NCI-H2081 (cell line): Measurements from ENCODE around the gene HS1BP3.
A peak's percentile ranks its signal among the peaks of the same experiment; 100 is the strongest.

ENCODE experiments used
- DNase-seq, 2 experiments: peaks; one replicate each; lab custom pipeline; 2025; lab: John Stamatoyannopoulos, UW

Gene HS1BP3

DNA sequence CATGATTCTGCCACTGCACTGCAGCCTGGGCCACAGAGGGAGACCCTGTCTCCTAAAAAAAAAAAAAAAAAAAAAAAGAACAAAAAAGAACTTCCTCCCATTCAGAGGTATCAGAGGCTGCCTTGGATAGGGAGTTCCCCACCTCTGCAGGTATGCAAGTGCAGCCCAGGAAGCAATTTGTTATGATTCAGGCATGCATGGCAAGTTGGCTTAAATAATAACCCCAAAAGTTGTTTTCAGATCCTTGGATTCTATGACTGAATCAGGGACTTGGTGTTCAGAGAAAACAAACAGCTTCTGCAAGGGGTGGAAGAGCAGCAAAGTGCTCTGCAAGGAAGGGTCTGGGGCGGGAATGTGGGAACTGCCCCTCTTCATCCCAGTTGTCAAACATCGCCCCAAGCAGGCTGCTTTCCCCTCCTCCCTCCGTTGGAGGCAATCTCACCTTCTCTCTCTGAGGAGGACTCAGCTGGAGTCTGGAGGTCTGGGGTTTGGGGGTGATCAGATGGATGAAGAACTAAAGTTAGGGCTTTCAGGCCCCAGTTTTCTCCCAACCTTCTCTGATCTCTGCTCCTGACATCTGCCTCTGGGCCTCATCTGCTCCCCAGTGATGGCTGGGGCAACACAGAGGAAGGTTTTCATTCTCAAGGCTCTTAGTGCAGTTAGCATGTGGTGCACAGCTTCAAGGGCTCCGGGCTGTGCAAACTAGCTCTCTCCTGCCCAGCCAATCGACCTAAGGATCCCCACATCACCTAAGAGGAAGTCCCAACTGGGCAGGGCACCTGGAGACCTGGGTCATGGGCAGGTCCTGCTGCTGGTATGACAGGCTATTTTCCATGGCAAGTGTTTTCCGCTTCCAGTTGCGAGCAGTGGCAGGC, 12.5 kb upstream of the HS1BP3 start:
- DNase-seq, result no peak

DNA sequence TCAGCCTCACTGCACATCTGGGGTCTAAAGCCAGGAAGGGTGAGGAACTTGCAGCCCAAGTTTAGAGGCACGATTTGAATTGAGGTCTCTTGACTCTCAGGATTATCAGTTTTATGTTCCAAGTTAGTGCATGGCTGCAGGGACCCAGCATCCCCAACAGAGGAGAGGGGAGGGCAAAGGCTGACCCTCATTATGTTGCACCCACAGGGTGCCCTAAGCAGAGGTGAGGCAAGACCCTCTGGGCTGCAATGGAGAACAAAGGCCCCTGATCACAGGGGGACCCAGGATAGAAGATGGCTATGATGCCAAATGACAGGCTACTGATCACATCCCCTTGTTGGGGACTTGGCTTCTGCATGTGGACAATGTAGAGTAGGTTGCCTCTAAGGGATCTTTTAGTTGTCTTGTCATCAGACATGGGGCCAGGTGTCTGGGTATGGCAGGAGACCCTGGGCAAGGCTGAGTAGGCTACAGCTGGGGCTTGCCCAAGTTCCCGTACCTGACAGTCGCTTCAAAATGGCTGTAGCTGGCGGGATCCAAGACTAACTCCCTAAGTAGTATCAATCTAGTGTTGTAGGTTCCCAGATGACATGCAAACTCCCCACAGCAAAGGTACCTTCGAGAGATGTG, 11.5 kb upstream of the HS1BP3 start:
- DNase-seq, result no peak

- peak; percentile 60 to 68 for DNase-seq
Measured at GRCh38 chr2:20661421-20662307, 10.8 kb upstream of the HS1BP3 start.

GRCh38 chr2:20660506-20661420, 9.9 kb upstream of the HS1BP3 start:
- DNase-seq, result no peak

GRCh38 chr2:20657522-20658235, 6.8 kb upstream of the HS1BP3 start:
- no peak for DNase-seq

DNA sequence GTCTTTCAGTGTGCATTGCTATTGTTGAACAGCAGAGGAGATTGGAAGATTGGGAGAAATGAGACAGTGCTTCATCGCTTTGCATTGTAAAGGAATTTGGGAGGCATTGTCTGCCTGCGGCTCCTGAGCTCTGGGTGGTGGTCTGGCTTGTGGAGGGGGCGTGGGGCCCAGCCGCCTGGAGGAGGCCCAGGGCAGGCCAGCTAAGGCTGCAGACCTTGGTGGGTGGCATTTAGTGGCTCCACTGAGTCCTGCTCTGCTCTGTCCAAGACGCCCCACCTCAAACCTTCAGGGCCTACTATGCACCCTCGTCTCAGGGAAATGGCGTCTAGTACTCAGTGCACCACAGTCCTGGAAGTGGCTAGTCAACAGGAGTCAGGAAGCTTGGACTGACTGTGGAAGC, 5.7 kb upstream of the HS1BP3 start:
- no peak for DNase-seq

- DNase-seq, result no peak
Measured at GRCh38 chr2:20654535-20654813, 3.6 kb upstream of the HS1BP3 start.

- DNase-seq, result no peak
Measured at GRCh38 chr2:20653695-20654534, 3.0 kb upstream of the HS1BP3 start.

DNA sequence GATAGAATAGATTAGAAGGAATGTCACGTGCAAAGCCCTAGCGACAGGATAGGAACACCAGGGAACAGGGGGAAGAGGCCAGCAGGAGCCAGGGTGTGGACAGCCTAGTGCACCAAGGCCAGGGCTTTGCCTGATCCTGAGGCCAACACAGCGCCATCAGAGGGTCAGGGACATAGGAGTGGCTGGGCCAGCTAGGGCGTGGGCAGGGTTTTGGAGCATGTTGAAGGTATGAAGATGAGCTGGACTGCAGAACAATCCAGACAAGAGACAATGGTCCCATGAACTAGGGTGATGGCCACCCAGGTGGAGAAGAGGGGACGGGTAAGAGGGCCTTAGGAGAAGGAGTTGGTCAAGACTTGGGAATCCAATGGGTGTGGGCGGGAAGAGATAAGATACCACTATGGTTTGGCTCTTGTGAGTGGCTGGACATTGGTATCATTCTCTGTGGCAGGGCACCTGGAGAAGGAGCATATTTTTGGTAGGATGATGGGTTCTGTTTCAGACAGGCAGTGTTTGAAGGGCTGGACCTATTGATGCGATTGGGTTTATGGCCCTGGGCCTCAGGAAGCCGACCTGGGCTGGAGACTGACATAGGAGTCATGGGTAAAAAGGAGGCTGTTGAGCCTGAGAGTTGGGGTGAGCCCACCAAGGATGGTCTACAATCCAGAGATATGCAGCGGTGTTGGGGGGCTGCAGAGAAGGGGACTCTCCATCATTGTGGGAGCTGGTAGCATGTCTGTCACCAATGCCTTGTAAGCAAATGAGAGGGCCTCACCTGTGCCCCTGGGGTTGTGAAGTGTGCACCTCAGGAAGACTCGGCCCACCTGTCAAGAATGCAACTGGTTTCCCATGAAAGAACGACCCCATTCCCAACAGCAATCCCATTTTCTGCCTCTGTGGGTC, 2.0 kb upstream of the HS1BP3 start:
- DNase-seq, result no peak

DNA sequence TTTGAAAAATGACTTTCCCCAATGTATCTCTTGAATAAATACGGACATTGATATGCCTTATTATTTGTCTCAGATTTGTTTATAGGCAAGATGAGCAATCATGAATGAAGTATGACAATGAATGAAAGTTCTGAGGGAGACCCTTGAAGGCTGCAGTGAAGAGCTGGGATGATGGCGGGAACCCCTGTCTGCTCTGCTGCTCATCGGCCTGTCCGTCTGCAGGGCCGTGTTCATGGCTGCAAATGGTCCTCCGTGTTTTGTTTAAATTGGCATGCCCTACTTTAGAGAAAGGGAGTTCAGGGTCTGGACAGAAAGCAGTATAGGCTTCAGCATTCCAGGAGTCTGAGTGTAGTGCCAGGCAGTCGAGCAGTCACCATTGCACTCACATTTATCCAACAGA, 1.2 kb upstream of the HS1BP3 start:
- DNase-seq, result no peak

GRCh38 chr2:20651731-20652099, 817 bp upstream of the HS1BP3 start:
- DNase-seq, result no peak

DNA sequence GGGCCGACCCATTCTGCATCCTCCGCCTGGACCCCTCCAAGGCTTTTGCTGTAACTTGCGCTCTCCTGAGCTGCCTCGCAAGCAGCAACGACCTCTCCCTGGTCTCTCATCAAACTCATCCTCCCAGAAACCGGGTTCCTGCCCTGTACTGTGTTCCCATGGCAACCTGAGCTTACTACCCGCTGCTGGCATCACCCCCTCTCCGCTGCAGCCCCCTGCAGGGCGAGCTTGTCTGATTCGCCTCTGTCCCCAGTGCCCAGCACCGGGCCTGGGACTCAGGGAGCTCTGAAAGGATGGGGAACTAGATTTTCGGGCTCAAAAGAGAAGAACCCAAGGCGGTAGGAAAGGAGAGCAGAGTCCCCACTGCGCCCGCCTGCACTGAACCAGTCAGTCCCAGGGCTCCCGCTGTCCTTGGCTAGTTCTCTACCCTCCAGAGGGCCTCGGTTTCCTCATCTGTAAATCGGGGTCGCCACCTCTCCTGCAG, 463 bp downstream of the HS1BP3 start:
- DNase-seq, result peak; percentile 49 to 61

DNA sequence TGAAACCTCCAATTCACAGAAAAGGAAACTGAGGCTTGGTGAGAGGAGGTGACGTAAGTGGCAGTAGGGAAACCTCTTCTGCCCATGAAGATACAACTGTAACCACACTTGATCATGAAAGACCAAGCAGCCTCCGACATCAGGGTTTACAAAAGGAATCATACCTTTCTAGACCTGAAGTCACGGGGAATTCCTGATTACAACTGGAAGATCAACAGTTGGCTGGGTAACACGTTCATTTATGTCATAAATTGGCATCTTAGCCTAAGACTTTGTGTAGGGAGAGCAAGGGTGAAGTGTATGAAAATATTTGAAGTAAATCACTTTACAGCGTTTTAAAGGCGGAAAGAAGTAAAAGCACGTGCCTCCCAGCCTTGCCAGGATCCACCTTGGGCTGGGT, 922 bp downstream of the HS1BP3 start:
- DNase-seq, result no peak

GRCh38 chr2:20649576-20649975, 1.3 kb downstream of the HS1BP3 start:
- DNase-seq, result no peak

DNA sequence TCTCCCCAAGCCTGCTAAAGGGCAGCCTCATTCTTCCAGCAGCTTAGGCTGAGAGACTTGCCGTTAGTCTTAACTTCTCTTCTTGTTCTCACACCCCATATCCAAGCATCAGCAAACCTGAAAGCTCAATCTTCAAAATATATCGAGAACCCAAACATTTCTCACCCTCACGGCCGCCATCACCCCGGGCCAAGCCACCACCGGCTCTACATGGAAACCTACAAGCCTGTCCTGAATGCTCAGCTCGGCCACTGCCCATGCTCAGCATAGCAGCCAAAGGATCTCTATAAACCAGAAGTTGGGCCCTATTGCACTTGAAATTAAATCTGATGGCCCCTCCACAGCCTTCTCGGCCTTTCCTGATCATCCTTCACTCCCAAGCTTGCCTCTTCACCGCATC, 2.1 kb downstream of the HS1BP3 start:
- DNase-seq, result no peak

GRCh38 chr2:20648206-20648605, 2.7 kb downstream of the HS1BP3 start:
- no peak for DNase-seq

DNA sequence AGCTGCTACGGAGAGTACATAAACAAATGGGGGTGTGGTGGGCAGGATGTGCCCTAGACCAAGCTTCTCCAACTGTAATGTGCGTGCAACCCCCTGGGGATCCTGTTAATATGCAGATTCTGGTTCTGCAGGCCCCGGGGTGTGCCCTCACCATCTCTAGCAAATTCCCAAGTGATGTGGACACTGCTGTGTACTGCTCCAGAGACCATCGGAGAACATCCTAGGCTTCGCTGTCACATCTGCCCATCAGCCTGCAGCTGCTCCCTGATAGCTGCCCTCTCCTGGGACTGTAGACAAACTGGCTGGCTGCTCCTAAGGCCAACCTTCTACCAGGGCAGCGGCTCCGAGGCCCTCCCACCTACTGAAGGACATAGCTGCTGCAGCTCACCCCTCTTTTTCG, 3.2 kb downstream of the HS1BP3 start:
- no peak for DNase-seq

DNA sequence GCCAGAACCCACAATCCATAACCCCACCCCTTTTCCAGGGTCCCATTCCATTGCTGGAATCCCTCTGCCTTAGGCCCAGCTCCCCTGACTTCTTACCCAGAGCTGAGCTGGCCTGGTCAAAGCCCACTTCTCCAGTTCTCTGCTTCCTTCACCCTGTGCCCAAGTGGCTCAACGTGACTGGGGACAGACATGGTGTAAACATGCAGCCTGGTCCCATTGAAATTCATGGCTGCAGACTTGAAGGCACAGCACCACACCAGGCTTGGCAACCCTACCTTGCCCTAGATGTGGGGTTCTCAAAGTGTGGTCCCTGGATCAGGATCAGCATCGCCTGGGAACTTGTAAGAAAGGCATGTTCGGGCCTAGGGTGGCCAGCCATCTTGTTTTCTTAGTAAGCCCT, 3.7 kb downstream of the HS1BP3 start:
- DNase-seq, result no peak

- DNase-seq, result no peak
Measured at GRCh38 chr2:20646446-20646845, 4.5 kb downstream of the HS1BP3 start.
